ENCODE measurements around the gene AP2M1.
"Not testable (repeated sequence)": the region's sequence is repeated elsewhere in the genome, so short reads cannot be mapped to it uniquely, and the experiment has no call there.

The AP2M1 gene

DNA sequence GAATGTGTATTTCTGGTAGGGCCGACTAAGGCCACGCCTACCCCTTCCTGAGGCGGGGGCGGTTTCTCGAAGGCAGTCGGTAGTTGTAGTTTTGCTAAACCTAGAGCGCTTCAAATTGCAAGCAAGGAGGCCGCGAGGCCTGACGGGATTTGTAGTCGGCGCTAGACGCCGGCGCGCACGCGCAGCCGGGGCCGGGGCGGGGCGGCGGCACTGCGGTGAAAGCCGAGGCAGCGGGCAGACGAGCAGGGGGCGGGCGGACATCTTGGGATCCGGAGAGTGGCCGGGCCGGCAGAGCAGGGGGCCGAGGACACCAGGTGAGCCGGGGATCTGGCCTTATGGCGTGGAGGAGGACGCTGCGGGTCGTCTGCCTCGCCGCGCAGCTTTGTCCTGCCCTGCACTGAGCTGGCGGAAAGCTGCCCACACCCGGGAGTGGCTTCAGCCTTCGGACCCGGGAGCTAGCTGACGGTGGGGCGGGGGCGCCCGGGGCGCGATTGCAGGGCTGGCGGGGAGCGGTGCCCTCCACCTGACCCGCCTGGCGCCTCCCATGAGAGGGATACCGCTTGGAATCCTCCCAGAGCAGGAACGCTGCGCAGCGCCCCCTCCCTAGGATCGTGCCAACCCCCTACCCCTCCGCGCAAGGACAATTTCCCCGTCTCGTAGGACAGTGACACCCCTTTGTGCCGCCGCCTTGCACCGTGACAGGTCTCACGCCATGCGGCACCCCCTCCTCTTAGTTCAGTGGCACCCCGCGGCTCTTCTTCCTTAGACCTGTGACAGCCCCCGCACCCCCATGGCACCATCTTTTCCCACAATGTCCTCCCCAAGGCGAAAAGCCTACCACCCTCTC lies at the start of gene AP2M1:
AP2M1 (plus strand) TSS at position 210 of the 847 bp plus-strand sequence. CDS start 2,139 bp downstream, outside the sequence.
- DNase-seq, result peak; percentile 97

DNA sequence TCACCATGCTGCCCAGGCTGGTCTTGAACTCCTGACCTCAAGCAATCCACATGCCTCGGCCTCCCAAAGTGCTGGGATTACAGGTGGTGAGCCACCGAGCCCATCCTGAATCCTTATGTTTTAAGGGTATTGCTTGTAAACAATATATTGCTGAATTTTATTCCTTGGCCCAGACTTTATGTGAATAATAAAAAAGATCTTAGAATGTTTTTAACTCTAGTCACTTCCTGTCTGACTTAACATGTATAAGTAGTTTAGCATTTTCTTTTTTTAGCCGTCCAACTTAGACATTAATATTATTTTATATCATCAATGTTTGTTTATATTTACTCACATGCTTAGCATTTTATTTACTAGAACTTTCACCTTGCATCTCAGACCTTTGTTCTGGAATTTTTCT lies 48.6 kb upstream of the AP2M1 start:
- DNase-seq, result no peak

DNA sequence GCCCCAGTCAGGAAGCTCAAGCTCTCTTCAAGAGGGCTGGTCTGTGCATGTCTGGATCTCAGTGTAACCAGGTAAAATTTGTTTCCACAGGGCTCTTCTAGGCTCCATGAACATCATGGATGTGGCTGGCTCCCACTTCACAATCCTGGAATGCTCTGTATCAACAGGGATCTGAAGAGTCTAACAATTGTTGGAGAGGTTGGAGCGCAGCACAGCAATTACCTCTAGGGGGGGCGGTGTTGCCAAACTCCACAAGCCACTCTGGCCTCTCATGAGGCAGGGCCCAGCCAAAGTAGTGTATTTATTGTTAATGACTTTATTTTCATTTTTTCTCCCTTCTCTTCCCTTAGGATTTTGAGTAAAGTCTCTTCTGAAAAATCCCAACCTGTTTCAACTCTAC lies 45.6 kb upstream of the AP2M1 start:
- DNase-seq, result no peak

DNA sequence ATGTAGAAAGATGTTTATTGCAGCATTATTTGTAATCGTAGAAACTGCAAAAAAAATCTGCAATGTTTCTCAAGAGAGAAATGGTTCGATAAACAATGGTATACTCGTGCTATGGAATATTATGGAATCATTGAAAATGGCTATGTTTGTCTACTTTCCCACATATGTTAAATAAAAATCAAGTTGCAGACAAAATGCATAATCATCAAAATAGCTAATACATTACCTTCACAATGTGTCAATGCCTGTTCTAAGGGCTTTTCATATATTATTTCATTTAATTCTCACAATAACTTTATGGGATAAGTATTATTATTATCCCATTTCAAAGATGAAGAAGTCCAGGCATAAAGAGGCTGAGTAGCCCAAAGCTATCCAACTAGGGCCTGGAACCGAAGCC lies 41.7 kb upstream of the AP2M1 start:
- DNase-seq, result no peak

DNA sequence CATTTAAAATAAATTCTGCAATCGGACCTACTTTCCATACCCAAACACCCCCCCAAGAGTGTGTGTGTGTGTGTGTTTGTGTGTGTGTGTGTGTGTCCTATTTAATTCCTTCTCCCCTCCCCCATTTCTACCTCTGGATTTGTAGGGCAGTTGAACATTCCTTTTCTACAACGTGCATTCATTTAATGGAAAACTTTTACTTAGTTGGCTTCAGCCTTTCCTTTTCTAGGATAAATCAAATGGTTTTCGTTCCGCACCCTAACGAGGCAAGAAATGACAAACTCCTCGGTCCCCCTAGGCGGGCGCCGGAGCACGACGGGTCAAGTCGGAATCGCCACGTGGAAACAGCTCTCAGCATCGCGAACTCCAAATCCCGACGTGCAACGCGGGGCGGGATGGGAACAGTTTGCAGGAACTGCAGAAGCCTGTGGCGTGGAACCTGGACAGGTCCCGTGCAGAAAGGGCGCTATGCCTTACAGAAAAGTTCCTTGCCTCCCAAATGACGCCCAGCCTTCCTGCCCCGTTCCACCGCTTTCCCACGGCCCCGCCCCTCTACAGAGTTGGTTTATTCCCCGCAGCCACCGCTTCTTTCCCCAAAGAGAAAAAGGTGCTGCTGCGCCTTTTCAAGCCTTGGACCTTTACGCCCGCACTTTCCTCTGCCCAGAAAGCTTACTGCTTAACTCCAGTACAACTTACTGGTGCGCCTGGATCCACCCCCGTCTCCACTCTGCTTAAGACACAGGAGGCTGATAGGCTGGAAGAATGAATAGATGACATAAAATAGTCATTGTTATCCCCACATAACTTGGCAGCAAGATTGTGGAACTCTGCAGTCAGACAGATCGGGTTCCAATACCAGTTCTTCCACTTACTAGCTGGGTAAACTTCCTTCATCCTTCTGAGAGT lies 40.6 kb upstream of the AP2M1 start:
- DNase-seq, result peak; percentile 70

DNA sequence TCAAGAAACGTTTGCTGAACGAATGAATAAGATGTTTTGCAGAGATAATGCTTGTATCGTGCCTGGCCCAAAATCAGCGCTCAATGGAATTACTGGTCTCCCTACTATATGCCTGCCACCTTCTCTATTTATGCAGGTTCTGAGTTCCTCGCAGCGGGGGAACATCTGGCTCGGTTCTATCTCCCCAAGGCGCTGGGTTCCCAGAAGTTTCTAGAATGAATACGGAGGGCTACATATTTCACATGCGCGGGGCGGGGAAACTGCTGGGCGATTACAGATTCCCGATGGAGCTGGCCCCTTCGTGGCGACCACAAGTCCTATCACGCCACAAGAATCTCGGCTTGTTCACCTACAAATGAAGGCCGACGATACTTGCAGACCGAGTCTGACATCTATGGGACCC lies 39.9 kb upstream of the AP2M1 start:
- DNase-seq, result no peak

DNA sequence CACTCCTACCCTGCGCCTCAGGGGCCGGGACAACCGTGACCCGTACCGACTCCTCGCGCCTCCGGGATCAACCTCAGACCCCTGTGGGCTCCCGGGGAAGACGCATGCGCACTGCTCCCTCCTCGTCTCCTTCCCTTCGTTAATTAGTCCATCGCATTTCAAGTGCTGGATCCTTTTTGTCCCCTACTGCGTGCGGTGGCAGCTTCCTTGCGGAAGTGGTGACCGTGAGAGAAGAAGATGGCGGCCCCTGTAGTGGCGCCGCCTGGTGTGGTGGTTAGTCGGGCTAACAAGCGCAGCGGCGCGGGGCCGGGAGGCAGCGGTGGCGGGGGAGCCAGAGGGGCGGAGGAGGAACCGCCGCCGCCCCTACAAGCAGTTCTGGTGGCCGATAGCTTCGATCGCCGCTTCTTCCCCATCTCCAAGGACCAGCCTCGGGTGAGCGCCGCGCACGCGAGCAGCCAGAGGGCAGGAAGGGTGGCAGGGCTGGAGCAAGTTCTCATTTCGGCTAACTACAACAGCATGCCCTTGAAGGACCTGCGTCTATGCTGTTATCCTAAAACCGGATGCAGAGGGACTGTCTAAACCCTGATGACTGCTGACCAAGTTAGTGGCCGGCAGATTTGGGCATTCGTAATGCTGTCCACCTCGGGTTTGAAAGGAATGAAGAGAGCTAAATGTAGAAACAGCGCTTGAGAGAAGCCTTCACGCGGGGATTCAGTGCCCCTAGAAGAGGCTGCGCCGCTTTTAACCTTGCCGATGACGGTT lies 39.3 kb upstream of the AP2M1 start, which contains the start of gene EIF2B5:
EIF2B5 (plus strand) TSS at position 210 of the 762 bp plus-strand sequence; CDS start at position 238, 28 bp downstream.
- DNase-seq, result peak; percentile 92

DNA sequence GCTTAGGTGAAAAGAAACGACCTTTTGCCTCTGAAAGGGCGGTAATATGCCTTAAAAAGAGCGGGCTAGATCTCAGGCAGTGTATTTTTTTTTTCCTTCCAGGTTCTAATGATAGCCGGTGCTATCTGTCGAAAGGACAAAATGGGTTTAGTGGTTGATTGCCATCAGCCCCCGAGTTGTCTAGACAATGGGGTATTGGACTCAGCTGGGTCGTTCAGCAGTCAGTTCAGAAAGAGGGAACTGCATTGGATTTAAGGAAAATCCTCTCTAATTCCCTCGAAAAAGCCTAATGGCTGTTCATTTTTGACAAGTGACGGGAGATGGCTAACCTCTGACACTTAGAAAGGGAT lies 38.8 kb upstream of the AP2M1 start:
- no peak for DNase-seq

DNA sequence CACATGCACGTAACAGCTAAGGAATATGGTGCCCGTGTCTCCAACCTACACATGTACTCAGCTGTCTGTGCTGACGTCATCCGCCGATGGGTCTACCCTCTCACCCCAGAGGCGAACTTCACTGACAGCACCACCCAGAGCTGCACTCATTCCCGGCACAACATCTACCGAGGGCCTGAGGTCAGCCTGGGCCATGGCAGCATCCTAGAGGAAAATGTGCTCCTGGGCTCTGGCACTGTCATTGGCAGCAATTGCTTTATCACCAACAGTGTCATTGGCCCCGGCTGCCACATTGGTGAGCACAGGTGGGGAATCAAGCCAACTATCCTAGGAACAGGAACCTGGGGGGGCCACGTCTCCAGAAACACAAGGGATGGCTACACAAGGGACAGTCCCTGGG lies 34.2 kb upstream of the AP2M1 start:
- DNase-seq, result no peak

DNA sequence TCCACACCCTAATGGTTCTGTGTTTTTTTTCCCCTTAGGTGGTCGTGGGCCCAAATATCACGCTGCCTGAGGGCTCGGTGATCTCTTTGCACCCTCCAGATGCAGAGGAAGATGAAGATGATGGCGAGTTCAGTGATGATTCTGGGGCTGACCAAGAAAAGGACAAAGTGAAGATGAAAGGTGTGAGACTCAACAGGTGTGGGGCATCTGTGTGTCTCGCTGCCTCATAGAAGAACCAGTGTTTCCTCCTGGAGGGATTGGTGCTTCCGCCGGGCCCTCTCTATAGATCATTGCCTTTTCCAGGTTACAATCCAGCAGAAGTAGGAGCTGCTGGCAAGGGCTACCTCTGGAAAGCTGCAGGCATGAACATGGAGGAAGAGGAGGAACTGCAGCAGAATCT lies 32.5 kb upstream of the AP2M1 start:
- DNase-seq, result no peak

DNA sequence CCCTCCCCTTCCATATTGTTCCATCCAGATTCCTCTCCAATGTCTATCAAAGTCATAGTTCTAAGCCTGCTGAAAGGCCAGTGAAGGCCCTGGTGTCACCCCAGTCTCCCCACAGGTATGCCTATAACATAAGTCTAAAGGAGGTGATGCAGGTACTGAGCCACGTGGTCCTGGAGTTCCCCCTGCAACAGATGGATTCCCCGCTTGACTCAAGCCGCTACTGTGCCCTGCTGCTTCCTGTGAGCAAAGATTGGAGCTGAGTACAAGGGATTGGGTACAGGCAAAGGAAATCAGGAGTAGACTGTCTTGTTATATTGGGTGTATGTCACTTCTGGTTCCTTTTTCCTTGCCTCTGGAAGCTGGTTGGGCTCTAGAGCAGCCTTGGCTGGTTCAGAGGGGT lies 31.3 kb upstream of the AP2M1 start:
- DNase-seq, result no peak

DNA sequence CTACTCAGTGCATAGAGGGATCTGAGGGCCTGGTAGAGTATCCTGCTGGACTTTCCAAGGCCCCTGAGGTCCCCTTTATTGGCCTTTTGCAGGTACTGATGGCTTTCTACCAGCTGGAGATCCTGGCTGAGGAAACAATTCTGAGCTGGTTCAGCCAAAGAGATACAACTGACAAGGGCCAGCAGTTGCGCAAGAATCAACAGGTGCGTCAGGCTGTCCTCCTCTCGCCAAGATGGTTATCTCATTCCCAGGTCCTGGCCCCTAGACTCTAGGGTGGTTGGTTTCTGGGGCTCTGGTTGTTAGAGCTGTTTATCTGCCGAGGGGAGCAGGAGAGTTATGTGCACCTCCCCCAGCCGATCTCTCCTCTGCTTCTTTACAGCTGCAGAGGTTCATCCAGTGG lies 30.1 kb upstream of the AP2M1 start:
- DNase-seq, result no peak

DNA sequence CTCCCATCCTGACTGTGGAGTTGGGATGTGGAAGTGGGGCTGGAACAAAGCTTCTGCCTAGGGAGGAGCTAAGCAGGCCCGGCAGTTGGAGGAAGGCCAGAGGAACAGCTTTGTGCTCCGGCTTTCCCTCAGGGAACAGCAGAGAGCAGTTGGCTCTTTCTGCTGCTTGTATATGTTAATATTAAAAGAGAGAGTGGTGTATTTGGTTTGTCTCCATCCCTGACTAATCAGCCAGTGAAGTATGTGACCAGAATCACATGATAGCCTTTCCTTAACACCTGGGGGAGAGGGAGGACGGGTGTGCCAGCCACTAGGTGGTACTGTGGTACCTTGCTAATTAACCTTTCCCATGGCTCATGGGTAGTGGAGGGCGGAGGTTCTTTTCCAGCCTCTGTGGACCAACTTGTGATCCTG lies 29.5 kb upstream of the AP2M1 start:
- peak; percentile 50 for DNase-seq

DNA sequence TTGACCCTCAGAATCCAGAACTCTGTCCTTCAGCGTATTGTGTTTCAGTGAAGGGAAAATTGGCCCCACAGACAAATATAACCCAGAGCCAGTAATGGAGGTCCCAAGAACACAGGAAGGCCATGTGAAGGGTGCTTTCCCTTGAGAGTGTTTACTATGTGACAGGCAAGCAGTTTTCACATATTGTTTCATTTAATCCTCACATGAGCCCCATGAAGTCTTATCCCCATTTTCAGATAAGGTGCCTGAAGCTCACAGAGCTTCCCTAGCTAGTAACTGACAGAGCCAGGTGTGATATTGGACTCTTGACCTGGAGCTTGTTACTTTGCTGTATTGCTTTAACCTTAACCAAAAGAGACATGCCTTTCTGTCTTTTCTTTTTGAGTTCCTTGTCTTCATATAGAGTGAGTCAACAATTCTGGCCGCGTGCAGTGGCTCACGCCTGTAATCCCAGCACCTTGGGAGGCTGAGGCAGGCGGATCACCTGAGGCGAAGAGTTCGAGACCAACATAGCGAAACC lies 28.8 kb upstream of the AP2M1 start:
- DNase-seq, result no peak

DNA sequence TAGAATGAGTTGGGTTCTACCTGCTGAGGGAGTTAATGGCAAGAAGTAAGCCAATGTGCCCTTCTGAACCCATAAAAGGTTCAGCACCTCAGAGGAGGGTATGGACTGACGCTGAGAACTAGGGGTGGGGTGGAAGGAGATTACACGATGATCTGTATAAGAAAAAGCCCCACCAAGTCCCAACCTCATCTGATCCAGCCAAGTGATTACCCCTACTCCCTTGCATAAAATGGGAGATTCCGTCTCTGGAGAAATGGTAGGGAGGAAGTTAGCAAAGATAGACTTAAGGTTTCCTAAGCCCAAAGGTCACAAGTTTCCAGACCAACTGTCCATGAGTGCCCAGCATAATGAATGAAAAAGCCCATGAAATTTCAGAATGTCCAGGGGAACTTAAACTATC lies 26.6 kb upstream of the AP2M1 start:
- DNase-seq, result no peak

DNA sequence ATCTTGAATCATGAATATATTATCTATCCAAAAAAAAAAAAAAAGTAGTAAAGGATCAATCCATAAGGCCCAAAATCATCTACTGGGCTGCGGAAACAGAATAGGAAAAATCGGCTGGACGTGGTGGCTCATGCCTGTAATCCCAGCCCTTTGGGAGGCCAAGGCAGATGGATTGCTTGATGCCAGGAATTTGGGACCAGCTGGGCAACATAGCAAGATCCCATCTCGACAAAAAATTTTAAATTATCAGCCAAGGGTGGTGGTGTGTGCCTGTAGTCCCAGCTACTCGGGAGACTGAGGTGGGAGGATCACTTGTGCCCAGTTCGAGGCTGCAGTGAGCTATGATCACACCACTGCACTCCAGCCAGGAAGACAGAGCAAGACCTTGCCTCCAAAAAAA lies 25.5 kb upstream of the AP2M1 start:
- no peak for DNase-seq

DNA sequence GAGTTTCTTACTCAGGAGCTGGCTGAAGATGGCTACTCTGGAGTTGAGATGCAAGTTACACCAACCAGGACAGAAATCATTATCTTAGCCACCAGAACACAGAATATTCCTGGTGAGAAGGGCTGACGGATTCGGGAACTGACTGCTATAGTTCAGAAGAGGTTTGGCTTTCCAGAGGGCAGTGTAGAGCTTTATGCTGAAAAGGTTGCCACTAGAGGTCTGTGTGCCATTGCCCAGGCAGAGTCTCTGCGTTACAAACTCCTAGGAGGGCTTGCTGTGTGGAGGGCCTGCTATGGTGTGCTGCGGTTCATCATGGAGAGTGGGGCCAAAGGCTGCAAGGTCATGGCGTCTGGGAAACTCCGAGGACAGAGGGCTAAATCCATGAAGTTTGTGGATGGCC lies 24.9 kb upstream of the AP2M1 start:
- DNase-seq, result not testable (repeated sequence)

DNA sequence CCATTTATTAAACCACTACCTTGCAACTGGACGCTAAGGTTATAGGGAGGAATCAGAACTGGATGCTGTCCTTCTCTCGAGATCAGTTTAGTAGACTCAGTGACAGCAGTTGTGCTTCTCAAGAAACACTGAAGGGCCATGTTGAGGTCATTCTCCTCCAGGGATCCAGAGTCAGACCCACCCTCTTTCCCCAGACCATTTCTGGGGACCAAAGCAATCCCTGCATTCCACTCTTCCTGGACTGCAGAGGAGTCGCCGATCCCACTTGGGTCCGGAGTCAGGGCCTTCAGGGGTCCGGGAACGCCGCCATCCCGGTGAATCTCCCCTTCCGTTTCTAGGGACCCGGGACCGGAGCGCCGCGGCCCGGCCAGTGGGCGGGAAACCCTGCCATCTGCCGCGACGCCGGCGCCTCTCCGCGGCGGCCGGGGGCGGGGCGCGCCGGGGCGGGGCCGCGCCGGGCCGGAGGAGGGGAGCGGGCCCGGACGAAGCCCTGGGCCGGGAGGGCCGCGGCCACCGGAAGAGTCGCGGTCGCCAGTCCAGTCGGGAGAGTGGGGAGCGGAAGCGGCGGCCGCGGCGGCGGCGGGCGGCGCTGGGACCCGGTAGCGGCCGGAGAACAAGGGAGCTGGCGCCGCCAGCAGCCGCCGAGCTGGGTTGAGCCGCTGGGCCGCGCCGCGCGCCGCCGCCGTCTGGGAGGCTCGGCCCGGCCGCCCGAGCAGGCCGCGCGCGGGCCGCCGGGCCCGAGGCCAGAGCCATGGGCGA lies 19.6 kb upstream of the AP2M1 start, which contains the start of gene DVL3:
DVL3 (plus strand) TSS at position 493 of the 759 bp plus-strand sequence; CDS start at position 752, 259 bp downstream.
- no peak for DNase-seq

DNA sequence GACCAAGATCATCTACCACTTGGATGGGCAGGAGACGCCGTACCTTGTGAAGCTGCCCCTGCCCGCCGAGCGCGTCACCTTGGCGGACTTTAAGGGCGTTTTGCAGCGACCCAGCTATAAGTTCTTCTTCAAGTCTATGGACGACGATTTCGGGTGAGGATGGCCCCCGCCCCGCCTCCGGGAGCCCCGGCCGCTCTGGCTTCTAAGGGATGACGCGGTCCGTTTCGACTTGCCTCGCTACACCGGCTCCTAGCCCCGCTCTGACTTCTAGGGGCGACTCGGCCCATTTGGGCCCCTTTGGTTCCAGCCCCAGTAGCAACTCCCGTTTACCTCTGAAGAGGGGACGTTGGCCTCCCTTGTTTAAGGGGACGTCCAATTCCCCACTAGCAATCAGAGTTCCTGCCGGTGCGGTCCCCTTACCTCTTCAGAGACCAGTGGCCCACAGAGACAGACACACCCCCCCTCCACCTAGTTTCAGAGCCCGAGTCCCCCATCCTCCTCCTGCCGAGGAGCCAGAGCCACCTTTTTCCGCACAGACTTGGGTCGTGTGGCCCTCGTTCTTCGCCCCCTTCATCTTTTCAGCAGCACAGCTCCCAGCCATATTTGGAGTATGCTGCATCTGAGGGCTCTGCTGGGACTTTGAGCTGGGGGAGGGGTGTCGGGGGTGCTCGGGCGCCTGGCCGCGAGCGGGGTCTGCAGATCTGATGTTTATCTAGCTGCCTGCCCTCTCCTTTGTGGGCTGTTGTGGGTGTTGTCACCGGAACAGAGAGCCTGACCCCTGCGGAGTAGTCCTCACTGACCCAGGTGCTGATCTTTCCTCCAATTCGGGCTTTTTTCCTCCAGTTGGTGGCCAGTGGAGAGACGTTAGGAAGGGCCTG lies 18.8 kb upstream of the AP2M1 start:
- DNase-seq, result no peak

DNA sequence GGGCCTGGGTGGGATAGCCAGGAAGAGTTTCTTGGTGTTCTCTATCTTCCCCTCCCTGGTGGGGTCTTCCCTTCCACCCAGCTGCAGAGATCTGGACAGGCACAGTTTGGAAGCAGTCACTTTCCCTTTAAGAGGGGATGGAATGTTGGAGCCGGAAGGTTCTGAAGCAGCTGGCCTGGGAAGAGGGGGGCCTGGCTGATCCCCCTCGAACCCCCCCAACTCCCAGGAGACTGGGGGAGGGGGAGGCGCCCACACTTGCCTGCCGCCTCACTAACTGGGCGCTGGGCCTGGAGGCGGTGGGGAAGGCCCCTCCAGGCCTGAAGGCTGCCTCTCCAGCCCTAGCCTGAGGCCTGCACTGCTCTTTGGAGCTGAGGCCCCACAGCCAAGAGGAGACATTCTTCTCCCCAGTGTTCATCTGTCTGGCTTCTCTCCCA lies 18.1 kb upstream of the AP2M1 start:
- no peak for DNase-seq

DNA sequence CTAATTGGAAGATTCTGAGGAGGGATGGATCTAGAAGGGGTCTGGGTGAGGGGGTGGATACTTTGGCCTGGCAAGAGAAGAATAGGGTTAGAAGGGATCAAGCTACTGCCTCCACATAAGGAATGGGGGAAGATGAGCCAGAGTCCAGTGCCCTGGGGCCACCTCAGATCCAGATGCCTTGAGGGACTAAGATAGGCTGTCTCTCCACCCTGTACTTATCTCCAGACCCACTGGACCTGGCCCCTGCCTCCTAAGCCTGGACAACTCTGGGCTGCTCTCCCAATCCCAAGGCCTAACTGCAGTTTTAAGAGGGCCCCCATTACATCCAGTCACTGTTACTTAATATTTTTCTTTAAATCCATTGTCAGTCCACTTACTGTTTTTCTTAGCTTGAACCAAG lies 17.4 kb upstream of the AP2M1 start:
- no peak for DNase-seq
